Fibroblast of mammary gland (primary cell): ENCODE measurements around the gene EVI5.

Experiments
- DNase-seq: peaks from one replicate; pipeline ENCODE4 v3.0.0-alpha.2; 2010; ENCODE audit warnings: low read depth
- H3K4me3 ChIP-seq: 2 replicates; pipeline ENCODE4 v1.5.1; 2011; ENCODE audit warnings: low read depth, mild to moderate bottlenecking, low read length, moderate library complexity; ENCODE audit not compliant: control insufficient read depth
- TF ChIP-seq, protein P1 (sequence below): conservative IDR thresholded peaks from 2 replicates; pipeline ENCODE4 v1.5.1; 2011; ENCODE audit warnings: low read depth, low read length, inconsistent platforms; ENCODE audit not compliant: control insufficient read depth, insufficient read depth

Gene EVI5

DNA sequence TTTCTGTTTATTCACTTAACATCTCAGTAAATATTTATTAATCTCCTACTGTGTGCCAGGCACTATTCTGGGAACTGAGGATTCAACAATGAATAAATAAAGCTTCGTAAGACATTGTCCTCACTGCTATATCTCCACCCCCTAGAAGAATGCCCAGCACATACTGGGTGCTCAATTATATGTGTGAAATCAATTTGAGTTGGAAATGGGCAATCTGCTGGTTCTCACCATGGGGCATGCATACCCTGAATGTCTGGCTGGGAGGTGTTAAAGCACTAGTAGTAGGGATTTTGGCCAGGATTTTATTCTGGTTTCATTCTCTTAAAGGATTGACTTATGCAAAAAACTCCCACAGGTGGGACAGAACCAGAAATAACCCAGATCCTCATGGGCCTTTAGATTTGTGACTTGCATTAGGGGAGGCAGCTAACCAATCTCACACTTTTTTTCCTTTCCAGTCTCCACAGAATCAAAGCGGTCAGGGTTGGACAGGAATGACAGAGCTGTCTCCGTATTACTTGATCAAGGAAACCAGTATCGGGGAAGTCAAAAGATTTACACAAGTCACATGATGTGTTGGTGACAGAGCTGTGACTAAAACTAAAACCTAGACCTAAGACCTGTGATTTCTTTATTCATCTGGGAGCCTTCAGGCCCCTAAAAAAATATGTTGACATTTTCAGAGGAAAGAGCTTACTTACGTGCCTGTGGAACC is 311.0 kb downstream of the EVI5 start:
- TF ChIP-seq, protein P1, sequence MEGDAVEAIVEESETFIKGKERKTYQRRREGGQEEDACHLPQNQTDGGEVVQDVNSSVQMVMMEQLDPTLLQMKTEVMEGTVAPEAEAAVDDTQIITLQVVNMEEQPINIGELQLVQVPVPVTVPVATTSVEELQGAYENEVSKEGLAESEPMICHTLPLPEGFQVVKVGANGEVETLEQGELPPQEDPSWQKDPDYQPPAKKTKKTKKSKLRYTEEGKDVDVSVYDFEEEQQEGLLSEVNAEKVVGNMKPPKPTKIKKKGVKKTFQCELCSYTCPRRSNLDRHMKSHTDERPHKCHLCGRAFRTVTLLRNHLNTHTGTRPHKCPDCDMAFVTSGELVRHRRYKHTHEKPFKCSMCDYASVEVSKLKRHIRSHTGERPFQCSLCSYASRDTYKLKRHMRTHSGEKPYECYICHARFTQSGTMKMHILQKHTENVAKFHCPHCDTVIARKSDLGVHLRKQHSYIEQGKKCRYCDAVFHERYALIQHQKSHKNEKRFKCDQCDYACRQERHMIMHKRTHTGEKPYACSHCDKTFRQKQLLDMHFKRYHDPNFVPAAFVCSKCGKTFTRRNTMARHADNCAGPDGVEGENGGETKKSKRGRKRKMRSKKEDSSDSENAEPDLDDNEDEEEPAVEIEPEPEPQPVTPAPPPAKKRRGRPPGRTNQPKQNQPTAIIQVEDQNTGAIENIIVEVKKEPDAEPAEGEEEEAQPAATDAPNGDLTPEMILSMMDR = no peak
- H3K4me3 ChIP-seq = no peak overlapping the region
- DNase-seq = no peak

DNA sequence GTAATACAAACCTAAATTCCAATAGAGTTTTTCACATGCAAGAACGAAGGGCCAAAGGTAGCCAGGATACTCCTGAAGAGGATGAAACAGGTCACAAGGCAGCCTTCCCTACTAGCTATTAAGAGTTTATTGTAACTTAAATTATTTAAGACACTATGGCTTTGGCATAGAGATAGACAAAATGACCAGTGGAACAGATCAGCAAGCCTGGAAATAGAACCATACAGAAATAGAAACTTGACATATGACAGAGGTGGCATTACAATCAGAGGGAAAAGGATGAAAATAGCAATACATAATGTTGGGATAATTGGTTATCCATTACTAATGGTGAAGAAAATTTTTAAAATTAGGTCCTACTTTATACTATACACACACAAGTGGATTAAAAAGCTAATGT is 314.7 kb downstream of the EVI5 start:
- DNase-seq = no peak
- no peak overlapping the region for H3K4me3 ChIP-seq
- TF ChIP-seq, protein P1 = no peak

DNA sequence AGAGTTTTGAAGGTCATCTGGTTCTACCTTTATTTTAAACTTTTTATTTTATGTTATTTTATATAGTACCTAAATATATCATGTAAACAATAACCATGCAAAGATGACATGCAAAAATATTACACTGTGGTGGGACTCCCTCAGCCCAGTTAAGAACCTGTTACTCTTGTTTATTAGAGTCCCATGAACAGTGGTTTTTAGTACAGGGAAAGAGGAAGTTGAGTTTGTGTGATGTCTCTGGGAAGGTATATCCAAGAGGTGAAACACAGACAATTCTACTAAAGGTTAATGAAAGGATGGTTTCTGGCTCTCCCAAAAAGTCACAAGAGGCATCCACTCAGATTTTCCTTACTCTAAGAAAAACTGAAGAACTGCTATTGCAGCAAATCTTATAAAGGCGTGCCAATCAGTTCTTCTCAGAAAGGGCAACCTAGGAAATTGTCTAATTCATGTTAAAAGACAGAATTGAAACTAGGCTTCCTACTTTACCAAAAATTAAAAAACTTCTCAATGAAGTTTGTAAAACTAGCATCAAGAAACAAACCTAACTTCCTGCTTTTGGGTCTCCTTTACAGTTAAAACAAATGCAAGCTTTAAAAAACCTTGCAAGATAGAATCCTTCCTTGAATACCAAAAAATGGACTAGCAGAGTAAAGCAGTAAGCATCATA is 318.1 kb downstream of the EVI5 start:
- TF ChIP-seq, protein P1 = no peak
- no peak overlapping the region for H3K4me3 ChIP-seq
- no peak for DNase-seq

DNA sequence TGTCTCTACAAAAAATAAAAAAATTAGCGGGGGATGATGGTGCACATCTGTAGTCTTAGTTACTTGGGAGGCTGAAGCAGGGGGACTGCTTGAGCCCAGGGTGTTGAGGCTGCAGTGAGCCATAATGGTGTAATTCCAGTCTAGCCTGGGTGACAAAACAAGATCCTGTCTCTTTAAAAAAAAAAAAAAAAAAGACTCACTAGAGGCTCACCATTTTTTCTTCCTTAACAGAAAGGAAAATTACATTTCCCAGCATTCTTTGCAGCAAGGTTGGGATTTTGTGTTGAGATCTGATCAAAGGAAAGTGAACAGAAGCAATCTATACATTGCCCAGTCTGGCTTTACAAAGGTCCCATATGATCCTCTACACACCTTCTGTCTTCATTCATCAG is 319.7 kb downstream of the EVI5 start:
- H3K4me3 ChIP-seq = no peak overlapping the region
- TF ChIP-seq, protein P1 = no peak
- DNase-seq = no peak

DNA sequence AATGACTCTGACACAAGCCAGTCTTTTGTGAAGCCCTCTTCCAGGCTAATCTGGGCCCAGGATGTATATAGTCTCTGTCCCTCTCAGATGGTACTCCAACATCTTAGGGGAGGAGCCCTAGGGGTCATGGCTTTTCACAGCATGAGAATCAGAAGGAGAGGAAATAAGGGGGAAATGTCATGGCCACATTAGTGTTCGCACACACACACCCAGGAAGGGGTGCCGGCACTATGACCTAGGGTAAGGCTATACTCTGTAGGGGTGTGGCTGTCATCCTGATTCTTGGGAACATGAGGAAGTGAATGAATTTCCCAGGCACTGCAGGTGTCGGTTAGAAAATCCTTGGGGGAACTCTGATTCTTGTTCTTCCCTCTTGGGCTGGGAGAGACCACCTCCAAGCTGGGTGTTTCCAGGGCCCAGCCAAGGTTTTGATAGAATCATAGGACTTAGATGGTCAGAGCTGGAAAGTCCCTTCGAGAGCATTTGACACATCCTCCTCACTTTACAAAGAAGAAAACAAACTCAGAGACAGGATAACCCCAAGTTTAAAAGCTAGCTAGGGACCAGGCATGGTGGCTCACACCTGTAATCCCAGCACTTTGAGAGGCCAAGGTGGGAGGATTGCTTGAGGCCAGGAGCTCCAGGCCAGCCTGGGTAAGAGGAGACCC is 320.2 kb downstream of the EVI5 start:
- no peak for DNase-seq

DNA sequence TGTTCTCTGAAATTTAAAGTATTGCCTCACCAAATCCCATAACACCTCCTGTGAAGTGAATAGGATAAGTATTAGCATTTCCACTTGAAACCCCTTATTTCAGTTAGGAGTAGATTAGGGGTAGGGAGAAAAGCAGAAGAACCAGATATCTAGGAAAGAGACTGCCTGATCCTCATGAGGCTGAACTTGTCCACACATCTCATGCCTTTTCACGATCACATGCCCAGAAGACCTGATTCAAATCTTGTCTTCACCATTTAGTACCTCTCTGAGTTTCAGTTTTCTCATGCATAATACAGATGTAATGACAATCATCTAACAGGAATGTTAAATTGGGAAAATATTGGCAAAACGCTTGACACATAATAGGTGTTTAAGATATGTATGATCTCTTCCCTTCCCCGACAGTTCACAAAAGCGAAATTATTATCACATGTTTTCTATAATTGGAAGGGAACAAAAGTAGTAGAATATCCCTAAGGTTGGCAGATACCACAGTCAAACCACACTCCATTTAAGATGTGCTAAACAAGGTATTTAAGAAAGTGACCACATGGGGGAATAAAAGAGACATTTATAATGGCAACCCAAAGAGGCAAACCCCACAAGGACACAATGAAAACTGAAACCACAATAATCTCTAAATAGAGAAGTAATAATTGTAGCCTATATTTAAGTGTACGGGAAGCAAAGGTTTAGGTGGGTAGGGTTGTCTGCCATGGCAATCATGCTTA is 323.4 kb downstream of the EVI5 start:
- TF ChIP-seq, protein P1 = no peak
- H3K4me3 ChIP-seq = no peak overlapping the region
- no peak for DNase-seq

More for the DNA sequence above, 320.2 kb downstream of the EVI5 start:
- TF ChIP-seq, protein P1 = no peak
- no peak overlapping the region for H3K4me3 ChIP-seq
